Measurements from ENCODE around the gene COA6. TPM values are rescaled to one million over a fixed set of nuclear protein-coding genes. Genes with fewer than 3 reads are reported as not detected.

The COA6 gene
- 12.1 and 20.9 TPM in 2 replicates for total RNA-seq

GRCh38 chr1:234373064-234373958, at the start of gene COA6:
Gene COA6, plus strand, starts transcription at chr1:234373456. Its CDS starts 11 bp downstream, at chr1:234373467.

Other genes with a start within 250 kb of the COA6 start
- gene TARBP1, start 105.7 kb downstream of the COA6 start, total RNA-seq, result 19.6 and 23.7 TPM in 2 replicates
- gene IRF2BP2, start 236.7 kb downstream of the COA6 start, total RNA-seq, result 98.2 and 154 TPM in 2 replicates

All from regular cardiac myocyte (primary cell).